ENCODE results near the gene ARMH3.

DNA sequence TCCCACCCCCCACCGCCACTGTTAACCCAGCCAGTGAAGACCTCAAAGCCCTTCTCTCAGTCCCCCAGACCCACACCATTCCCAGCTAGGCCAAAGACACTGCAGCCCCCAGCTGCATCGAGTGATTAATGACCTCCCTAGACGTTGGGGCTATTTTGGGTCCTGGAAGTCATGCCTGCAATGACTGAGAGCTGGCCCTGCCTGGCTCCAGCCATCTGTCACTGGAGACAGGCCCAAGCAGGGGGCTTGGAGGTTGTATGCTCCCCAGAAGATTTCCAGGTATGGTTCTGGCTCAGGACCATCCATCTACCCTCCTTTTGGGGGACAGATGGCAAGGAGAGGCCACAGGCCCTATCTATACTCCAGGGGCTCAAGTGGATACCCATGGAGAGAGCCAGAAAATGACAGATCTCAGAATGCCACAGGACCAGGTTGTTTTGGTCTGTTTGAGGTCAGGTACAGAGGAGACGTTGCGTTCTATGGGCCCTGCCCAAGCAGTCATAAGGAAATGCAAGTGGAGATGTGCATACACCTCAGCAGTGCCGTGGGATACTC lies 217.5 kb downstream of the ARMH3 start:
- no peak for TF ChIP-seq GATA2 (IDR thresholded peaks at IDR 0.05; ENCODE audit: low read depth, low read length)
- TF ChIP-seq GATA3 (IDR thresholded peaks at IDR 0.05; ENCODE audit: low read depth, low read length) = no peak

Data from SH-SY5Y (cell line).